Thyroid gland (tissue), 4 donors: ENCODE measurements around the gene POLR3G.

Experiments used
- CTCF ChIP-seq, 6 experiments: fragments of 200-600 bp in 3 of 6; fragments of 450-650 bp in 3 of 6; sonication (generic) in 3 of 6; IDR thresholded peaks; one replicate each; pipeline ENCODE4 v1.5.1; 2016 to 2019; ENCODE audit warnings: antibody characterized with exemption in 6 of 6, mild to moderate bottlenecking in 2 of 6, inconsistent platforms in 1 of 6, moderate library complexity in 1 of 6
- POLR2A ChIP-seq, 2 donors: fragments of 450-650 bp; IDR thresholded peaks; one replicate each; pipeline ENCODE4 v1.6.1; 2017; ENCODE audit warnings: antibody characterized with exemption in 2 of 2, mild to moderate bottlenecking in 2 of 2, moderate library complexity in 1 of 2

- TF ChIP-seq CTCF (IDR thresholded peaks at IDR 0.05) (no peak), POLR2A (IDR thresholded peaks at IDR 0.05) (no peak)
Observed at GRCh38 chr5:90553711-90554110, 79.0 kb downstream of the POLR3G start.
